ENCODE measurements around the gene HMGCS2.

HMGCS2 gene

GRCh38 chr1:119758584-119758983 is 10.1 kb downstream of the HMGCS2 start:
- DNase-seq (ENCODE audit: low spot score): no peak

DNA sequence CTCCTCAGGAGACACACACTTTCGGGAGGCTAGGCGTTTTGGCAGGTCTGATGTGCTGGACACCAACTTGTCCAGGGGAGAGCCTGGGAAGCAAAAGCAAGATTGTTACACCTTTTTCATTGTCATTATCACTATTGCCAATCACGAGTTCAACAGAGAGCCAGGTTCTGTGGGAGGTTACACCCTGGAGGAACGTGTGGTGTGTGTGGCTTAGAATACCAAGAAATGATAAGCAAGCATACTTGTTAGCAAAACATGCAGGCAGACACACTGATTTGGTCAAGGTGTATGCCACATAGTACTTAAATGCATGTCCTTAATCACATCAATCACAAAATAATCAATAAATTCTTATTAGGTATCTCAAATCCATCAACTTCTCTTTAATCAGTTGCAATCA is 16.1 kb downstream of the HMGCS2 start:
- no peak for DNase-seq (ENCODE audit: low spot score)

DNA sequence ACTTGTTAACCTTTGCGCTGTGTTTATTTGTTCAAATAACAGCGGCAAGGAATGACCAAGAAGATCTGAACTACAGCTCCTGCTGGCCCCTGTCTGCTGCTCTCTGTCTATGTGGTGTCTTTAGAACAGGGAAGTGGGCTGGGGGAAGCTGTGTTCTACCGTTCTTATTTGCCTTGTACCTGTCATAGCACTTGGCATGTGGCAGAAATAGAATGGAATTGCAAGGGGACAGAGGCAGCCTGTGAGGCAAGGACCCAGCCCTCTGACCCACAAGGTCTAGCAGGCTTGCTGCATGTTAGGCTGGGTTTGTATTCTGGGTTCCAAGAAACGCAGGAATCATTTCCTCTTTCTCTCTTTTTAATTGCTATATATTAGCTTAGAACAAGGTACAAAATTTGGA is 20.7 kb downstream of the HMGCS2 start:
- no peak for DNase-seq (ENCODE audit: low spot score)

DNA sequence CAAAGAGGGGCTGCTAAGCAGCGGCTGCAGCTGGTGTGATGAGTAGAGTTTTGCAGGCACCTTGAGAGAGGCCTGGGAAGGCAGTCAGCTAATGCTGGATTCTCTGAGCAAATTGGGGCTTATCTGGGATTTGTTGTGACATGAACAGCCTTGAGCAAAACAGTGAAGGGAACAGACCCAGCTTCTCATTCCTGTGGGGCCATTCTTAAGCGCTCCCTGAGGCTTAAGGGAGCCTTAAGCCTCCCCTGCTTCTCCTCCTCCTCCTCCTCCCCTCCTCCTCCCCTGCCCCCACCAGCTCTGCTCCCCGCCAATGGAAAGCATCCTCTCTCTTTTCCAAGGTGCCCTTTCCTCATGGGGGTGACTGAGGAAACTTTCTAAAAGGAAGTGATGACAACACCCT is 21.3 kb downstream of the HMGCS2 start:
- no peak for DNase-seq (ENCODE audit: low spot score)

- no peak for DNase-seq (ENCODE audit: low spot score)
These were observed 23.7 kb downstream of the HMGCS2 start for GRCh38 chr1:119745034-119745433.

DNA sequence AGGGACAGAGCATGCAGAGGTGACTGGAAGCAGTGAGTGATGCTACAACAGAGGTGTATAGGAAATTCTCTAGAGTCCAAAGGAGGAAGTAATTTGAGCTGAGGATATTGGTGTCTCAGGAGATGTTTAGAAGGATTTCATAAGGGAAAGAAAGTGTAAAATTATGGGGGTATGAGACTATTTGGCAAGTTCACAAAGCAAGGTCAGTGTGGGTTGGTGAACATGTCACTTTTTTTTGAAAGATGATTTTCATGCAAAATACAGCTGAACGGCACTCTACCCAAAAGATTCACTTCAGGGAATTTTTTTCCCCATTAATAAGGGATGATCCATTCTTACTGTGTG is 24.1 kb downstream of the HMGCS2 start:
- DNase-seq (ENCODE audit: low spot score): no peak

DNA sequence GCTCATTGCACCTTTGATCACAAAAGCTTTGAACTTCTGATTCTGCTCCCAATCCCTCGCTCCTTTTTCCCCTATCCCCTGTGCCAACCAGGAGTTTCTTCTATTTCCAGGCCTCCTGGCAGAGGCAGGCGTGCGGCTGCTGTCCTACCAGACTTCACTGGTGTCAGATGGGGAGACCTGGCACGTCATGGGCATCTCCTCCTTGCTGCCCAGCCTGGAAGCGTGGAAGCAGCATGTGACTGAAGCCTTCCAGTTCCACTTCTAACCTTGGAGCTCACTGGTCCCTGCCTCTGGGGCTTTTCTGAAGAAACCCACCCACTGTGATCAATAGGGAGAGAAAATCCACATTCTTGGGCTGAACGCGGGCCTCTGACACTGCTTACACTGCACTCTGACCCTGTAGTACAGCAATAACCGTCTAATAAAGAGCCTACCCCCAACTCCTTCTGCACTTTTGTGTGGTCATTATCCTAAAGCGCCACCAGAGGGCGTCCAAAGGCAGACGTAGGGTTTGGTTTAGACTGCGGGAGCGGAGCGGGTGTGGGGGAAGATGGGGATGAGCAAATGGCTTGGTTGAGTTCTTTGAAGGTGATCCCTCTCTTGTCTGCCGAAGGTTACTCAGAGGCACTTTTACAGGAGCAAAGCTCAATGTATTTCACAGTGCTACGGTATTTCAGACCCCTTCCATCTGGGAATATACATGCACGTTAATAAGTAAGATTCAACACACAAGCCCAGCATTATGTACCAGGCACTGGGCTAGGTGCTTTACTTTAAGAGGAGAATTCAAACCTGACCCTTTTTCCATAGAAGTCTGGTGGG is 24.7 kb downstream of the HMGCS2 start:
- peak; percentile 83 for DNase-seq (ENCODE audit: low spot score)

DNA sequence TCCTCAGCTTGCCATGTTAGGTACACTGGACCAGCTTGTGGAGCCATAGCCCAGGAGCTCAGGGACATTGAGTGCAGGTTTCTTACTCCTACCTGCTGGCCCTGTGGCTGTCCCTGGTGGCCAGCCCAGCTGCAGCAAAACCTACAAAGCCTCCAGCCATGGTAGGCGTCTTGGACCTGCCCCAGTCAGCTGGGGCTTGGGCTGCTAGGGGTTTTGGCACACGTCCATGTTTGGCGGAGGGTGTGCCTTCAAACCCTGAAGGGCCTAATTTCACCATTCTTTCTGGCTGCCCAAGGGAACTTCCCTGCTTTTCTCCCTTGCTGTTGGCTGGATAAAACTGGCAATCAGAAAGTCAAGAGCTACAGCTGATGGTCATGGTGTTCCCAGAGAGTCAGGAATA is 25.4 kb downstream of the HMGCS2 start:
- DNase-seq (ENCODE audit: low spot score): peak; percentile 24

DNA sequence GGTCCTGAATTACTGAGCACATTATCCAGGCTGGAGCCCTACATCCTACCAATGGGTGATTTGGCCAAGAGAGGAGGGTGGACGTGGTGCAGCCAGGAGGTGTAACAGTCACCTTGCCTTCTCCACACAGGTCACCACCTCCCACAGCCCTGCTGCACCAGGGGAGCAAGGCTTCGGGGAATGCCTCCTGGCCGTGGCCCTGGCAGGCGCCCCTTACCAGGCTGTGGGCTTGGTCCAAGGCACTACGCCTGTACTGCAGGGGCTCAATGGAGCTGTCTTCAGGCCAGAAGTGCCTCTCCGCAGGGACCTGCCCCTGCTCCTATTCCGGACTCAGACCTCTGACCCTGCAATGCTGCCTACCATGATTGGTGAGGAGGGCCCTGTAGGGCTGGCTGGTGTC is 26.0 kb downstream of the HMGCS2 start:
- no peak for DNase-seq (ENCODE audit: low spot score)

GRCh38 chr1:119742202-119742601 is 26.5 kb downstream of the HMGCS2 start:
- no peak for DNase-seq (ENCODE audit: low spot score)

DNA sequence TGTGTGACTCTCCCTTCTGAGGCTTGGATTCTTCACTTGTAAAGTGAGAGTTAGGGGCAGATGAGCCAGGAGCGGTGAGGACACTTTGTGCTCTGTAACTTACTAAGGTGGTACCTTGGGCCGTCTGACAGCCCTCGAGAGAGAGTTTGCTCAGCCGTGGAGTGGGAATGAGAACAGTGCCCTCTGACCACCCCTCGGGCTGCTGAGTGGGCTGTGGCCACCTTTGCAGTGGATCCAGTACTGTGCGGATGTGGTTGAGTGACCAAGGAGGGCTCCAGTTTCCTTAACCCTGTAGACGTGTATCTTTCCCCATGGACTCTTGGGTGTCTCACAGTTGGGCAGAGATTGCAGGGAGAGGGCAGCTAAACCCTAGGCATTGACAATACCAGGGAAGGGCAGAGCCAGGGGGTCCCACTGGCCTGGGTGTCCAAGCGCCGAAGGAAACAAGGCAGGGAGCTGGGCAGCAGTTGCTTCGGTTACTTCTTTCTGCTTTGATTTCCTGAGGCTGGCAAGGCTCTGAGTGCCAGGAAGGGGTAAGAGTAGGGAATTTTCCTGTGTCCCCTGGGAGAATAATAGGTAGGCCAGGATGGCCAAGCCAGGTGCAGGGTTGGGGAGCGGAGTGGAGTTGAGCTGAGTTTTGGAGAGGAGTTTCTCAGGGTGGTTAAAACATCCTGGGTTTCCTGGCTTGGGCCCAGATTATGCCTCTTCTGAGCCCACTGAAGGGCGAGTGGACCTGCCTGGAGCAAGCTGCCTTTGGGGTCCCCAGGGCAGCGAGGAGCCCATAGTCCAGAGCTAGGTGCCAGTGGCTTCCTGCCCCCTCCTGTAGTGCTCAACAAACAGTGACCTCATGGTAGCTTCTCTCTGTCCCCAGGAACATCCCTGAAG is 27.6 kb downstream of the HMGCS2 start:
- no peak for DNase-seq (ENCODE audit: low spot score)

- no peak for DNase-seq (ENCODE audit: low spot score)
These were observed 28.4 kb downstream of the HMGCS2 start for GRCh38 chr1:119740261-119740660.

DNA sequence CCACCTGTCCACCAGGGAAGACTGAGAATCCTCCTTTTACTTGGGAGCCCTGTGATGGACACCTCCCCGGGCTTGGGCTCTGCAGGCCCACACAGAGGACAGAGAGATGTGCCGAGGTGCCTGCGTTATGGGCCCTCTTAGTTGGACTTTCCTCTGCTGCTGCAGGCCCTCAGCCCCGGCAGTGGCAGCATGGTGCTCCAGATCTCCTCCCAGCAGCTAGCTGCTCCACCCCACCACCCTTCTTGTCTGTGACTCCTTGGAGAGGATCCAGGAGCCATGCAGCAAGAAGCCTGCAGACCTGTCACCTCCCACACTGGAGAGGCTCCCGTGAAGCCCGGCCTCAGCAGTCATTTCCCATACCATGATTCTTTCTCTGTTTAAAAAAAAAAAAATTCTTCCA is 29.6 kb downstream of the HMGCS2 start:
- DNase-seq (ENCODE audit: low spot score): no peak

DNA sequence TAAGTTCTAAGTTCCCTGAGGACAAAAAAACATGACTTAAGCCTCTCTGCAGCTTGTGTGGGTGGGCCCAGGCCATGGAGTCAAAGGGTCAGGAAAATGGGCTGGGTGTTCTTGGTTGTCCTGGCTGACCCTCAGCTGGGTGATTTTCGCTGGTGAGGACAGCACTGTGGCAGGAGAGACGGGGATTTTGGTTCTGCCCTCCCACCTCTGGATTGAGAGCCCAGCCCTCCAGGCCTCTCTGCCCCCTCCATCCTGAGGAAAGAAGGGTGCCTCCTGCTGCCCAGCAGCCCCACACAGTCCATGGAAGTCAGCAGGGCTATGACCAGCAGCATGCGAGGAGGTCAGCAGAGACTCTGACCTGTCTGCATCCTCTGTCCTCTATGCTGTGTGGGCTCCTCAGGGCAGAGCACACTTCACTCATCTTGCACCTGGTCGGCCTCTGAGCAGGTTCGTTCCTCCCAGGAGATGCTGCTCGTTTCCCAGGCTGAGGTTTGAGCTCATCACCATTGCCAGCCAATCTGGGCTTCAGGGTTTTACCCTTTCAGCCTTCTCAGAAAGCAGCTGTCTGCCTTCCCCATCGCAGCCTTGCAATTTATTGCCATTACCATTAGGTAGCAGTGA is 30.5 kb downstream of the HMGCS2 start:
- DNase-seq (ENCODE audit: low spot score): peak; percentile 14

- peak; percentile 88 for DNase-seq (ENCODE audit: low spot score)
These were observed 31.5 kb downstream of the HMGCS2 start for GRCh38 chr1:119737040-119737682.

- DNase-seq (ENCODE audit: low spot score): no peak
These were observed 32.1 kb downstream of the HMGCS2 start for GRCh38 chr1:119736649-119737039.

DNA sequence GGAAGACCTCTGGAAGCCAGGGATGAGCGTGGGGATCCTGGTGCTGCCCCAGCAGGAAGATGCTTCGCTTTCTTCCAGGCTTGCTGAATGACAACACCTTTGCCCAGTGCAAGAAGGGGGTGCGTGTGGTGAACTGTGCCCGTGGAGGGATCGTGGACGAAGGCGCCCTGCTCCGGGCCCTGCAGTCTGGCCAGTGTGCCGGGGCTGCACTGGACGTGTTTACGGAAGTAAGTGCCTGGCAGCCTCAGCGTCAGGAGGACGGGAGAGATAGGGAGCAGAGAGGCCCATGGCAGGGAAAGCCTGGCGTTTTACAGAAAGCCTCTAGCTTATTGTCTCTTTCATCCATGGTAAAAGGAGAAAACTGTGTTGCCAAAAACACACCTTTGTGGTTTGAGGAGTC is 33.5 kb downstream of the HMGCS2 start:
- peak; percentile 76 for DNase-seq (ENCODE audit: low spot score)

GRCh38 chr1:119733754-119734153 is 35.0 kb downstream of the HMGCS2 start:
- no peak for DNase-seq (ENCODE audit: low spot score)

DNA sequence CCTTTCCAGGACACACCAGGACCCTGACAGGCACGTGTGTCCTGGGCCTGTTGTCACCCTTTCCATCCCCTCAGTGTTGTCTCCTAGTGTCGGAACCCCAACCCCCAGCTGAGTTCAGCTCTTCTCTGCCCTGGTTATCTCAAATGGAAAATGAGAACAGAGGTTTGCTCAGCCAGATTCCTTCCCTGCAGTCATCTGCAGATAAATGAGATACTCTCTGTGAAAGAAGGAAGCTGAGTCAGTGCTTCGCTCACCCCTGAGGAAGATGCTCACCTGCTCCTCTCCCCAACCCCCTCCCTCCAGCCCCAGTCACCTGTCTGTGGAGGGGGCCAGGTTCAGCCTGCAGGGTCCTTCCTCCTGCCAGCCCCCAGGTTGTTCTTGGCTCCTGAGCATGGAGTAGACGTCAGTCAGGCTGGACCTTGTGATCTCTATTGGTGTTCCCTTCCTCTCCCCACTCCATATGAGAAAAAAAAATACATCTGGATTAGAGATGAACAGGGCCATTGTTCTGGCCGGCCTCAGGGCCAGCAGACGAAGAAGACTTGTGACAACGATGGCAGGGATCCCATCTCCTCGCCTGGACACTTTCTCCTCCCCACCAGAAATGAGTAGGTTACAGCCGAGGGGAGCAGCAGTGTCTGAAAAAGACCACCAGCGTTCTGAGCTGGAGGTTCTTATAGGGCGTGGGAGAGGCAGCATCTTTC is 36.1 kb downstream of the HMGCS2 start:
- DNase-seq (ENCODE audit: low spot score): peak; percentile 95

GRCh38 chr1:119731741-119732430 is 36.8 kb downstream of the HMGCS2 start:
- DNase-seq (ENCODE audit: low spot score): no peak

DNA sequence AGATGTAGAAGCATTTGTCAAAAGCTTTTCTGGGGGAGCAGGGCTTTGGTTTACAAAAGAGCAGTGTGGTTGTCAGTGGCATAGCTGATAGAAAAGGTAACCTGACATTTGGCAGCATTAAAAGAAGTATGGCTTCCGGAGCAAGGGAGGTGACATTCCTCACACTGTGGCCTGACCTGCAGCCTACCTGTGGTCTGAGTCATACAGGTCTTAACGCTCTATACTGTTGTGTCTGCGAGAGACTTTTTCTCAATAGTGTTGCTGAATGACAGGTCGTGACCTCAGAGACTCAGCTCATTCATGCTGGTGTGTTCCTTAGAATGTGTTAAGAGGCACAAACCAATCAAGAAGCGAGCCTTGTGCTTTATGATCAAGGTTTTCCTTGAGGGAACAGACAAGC is 37.6 kb downstream of the HMGCS2 start:
- no peak for DNase-seq (ENCODE audit: low spot score)

All from globus pallidus (tissue), 1 donor.